Epithelial cell of esophagus (primary cell): ENCODE results near the gene HDAC7.

Source experiments
- DNase-seq: peaks from one replicate; pipeline ENCODE4 v3.0.0; 2010; ENCODE audit warnings: low read depth
- H3K4me3 ChIP-seq: 2 replicates; pipeline ENCODE4 v1.5.1; 2011; ENCODE audit warnings: mild to moderate bottlenecking, low read length, control low read depth
- CTCF ChIP-seq: IDR thresholded peaks from 2 replicates; pipeline ENCODE4 v1.5.1; 2011; ENCODE audit warnings: low read depth, mild to moderate bottlenecking, low read length, control low read depth, inconsistent platforms; ENCODE audit not compliant: insufficient read depth; ENCODE audit errors: missing control alignments

HDAC7 gene

DNA sequence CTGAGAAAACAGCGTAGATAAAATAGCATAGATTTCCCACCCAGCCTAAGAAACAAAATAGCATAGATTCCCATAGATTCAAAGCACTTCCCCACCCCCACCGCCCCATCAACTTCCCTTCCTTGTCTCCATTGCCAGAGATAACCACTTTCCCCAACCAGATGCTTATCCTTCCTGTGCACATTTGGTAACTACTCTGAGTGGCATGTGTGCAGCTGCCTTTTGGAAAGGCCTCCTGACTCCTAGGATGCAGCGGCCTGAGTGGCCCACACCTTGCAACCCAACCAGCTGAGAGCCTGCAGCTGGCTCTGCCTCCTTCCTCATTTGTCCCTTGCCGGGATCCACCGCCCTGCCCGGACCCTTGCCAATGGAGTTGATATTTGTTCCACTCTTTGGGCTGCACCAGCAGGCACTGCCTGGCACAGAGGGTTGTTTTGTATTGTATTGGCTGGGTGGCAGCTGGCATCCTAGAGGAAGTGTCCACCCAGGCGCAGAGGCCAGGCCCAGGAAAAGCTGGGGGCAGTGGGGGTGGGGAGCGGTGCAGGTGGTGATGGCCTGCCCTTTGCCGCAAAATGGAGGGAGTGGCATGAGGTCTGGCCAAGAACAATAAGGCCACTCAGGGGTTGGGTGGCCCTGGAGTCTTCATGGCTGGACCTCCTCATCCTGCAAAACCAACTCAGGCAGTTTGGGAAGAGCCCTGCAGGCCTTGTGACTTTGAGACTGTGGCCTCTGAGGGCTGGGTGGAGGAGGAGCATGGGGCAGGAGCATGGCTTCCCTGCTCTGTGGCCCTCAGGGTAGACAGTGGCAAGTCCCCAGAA is 41.8 kb downstream of the HDAC7 start:
- no peak for DNase-seq
- H3K4me3 ChIP-seq: no peak overlapping the region
- no peak for TF ChIP-seq CTCF

DNA sequence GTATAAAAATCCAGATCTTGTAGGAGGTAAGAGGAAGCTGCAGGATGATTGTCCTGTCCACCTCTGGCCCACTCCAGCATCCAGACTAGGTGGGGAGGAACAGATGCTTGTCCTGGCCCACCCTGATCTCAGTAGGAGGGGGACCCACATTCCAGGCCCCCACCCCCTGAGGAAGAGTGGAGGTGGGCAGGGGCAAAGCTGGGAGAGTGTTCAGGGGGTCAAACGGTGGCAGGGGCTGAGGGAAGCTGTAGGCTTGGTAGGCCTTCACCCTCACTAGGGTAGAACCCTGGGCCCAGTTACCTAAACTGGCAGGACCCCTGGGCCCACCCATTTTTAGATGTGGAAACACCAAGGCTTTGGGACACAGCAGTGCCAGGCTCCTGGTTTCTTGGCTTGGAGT is 42.6 kb downstream of the HDAC7 start:
- no peak overlapping the region for H3K4me3 ChIP-seq
- DNase-seq: no peak
- TF ChIP-seq CTCF: no peak

DNA sequence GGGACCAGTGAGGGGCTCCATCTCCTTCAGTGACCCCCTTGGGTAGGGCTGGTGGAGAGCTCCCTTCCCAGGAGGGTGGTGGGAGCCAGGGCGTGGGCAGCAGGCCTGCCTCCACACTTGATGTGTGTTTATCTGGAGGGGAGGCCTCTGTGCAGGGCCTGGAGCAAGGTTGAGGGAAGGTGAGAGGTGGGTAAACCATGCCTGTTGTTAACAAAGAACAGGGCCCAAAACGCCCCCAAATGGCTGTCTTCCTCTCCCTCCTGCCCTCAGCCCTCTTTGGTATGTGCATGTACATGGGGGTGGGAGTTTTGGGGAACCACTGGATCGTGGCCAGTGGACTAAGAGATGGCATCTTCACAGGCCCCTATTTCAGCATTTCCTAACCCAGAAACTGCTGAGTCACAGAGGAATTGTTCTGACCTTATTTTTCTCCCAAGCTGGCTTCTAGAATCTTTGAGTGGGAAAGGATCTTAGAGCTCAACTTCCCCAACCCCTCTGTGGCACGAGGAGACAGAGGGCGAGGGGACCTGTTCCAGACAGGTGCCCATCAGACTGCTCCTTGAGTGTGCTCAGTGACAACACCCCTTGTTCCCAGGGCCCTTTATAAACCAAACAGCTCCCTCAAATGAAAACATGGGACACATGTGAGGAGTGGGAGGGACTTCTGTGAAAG is 43.1 kb downstream of the HDAC7 start:
- no peak for DNase-seq
- H3K4me3 ChIP-seq: no peak overlapping the region
- no peak for TF ChIP-seq CTCF

DNA sequence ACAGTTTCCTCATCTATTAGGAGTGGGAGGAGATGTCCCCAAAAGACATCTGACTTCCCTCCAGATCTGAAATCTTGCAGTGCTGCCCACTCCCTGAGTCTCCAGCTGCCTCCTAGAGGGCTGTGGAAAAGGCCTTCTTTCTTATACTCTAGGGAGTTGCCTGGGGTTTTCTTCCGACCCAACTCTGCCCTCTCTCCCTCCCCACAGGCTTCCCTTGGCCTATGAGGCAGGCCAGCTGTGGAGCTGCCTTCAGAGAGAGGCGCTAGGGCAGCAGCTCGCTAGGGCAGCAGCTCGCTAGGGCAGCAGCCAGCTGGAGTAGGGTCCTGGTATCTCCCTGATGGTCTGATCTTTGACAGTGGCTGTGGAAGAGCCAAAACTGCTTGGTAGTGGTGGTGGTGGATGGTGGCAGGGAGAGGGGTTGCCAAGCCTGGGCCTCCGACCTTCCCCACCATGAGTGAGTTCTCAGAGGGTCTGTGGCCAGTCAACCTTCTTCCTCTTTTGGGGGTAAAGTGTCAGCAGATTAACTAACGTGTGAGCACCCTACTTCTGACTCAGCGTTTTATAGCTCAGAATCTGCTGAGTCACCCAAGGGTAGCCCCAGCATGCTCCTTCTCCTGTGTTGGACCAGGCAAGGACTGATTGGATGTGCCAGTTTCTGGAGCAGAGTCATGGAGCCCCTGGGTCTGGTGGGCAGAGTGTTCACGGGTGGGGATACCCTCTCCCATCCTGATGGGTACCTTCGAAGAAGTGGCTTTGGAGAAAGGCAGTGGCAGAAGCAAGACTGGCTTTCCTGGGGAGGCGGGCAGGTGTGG is 44.4 kb downstream of the HDAC7 start:
- no peak for TF ChIP-seq CTCF
- DNase-seq: peak; percentile 33
- no peak overlapping the region for H3K4me3 ChIP-seq

GRCh38 chr12:47774663-47775062 is 45.0 kb downstream of the HDAC7 start:
- no peak overlapping the region for H3K4me3 ChIP-seq
- no peak for DNase-seq
- TF ChIP-seq CTCF: no peak

DNA sequence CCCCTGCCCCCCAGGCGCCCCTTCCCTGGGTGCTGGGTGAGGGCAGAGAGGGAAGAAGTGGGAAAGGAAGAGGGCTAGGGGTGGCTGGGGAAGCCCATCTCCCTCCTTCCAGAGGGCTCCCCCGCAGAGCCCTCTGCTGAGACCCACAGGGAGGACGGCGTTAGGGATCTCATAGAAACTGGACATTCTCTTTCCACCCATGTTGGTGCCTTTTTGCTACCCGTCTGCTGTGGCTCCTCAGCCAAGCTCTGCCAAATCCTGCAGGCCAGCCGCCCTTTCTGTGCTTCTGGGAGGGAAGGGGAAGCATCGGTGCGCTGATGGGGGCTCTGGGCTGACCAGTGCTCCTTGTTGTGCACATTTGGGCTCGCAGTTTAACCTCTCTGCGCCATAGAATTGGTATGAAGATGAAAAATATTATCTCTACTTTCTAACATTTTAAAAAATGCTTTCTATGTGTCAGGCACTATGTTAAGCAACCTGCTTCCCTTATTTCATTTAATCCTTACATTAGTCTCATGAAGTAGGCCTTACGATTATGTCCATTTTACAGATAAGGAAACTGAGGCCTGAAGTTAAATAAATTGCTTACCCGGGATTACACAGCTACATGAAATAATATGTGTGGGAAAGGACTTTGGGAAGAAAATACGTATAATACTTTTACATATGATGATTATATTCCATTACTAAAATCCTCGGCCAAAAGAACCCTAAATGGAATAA is 45.7 kb downstream of the HDAC7 start:
- TF ChIP-seq CTCF: no peak
- DNase-seq: no peak
- peak overlapping the region; percentile 68 for H3K4me3 ChIP-seq
